Hepatocyte (in vitro differentiated cells): Measurements from ENCODE around the gene AAK1.

Source experiments
- CTCF ChIP-seq: fragments of 200-600 bp; sonication (generic); IDR thresholded peaks from 2 replicates; pipeline ENCODE4 v1.5.1; 2016; ENCODE audit warnings: antibody characterized with exemption, mild to moderate bottlenecking; ENCODE audit not compliant: poor library complexity
- EZH2 ChIP-seq: fragments of 200-600 bp; sonication (generic); IDR thresholded peaks from 2 replicates; pipeline ENCODE4 v1.6.1; 2016; ENCODE audit warnings: antibody characterized with exemption, mild to moderate bottlenecking, borderline replicate concordance
- EZH2phosphoT487 ChIP-seq: fragments of 200-600 bp; sonication (generic); IDR thresholded peaks from one replicate; pipeline ENCODE4 v1.6.1; 2018; ENCODE audit warnings: antibody characterized with exemption, mild to moderate bottlenecking, low read depth, moderate library complexity; ENCODE audit not compliant: unreplicated experiment, severe bottlenecking

DNA sequence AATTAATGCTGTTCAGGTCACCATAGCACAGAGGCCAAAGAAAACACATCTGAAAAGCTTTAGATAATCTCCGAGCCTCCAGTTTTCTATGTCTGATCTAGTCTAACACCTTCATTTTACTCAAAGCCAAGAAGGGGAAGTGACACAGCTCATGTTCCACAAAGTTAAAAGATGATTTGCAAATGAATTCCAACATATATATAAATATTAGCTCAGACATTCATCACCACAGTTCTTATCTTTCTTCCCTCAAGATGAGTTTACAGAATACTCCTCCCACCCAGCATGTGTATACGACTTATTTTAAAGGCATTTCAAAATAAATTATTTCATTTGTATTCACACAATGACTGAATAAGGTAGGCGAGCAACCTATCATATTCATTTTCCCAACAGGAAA is 82.4 kb downstream of the AAK1 start:
- TF ChIP-seq CTCF, result no peak
- TF ChIP-seq EZH2, result no peak
- TF ChIP-seq EZH2phosphoT487, result no peak
